PC-9 (cell line): ENCODE results near the gene NID1.

Source experiments
- CTCF ChIP-seq: fragments of 200-600 bp; sonication (generic); conservative IDR thresholded peaks from 2 replicates; pipeline ENCODE4 v1.6.1; 2017; ENCODE audit warnings: mixed run types, antibody characterized with exemption, mild to moderate bottlenecking, moderate library complexity
- EZH2 ChIP-seq: fragments of 200-600 bp; sonication (generic); IDR thresholded peaks from 2 replicates; pipeline ENCODE4 v1.8.0; 2017; ENCODE audit warnings: antibody characterized with exemption, low read depth

GRCh38 chr1:235984041-235984825 is 80.7 kb downstream of the NID1 start:
- TF ChIP-seq CTCF (no peak), EZH2 (no peak)
